GM12892 (cell line): Measurements from ENCODE around the gene SP3.

Experiments
- POLR2A ChIP-seq: IDR thresholded peaks from 2 replicates; pipeline ENCODE4 v1.6.1; 2011; ENCODE audit warnings: low read depth, low read length, control low read depth
- POLR2AphosphoS5 ChIP-seq: IDR thresholded peaks from 2 replicates; pipeline ENCODE4 v1.6.1; 2011; ENCODE audit warnings: low read depth, low read length, control low read depth

DNA sequence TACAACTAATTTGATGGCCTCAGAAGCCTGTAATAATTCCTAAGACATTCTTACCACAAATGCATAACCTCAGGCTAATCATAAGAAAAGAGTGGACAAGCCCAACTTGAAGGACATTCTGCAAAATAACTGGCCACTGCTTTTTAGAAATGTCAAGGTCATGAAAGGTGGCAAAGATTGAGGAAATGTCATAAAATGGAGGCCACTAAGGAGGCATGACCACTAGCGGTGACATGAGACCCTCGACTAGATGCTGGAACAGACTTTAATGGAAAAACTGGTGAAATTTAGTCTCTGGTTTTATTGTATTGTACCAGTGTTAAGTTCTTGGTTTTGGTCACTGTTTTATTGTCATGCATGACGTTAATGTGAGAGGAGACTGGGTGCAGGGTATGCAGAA, 78.6 kb downstream of the SP3 start:
- TF ChIP-seq POLR2AphosphoS5 (no peak), POLR2A (no peak)
